OCI-LY7 (cell line): Measurements from ENCODE around the gene SRRT. TPM values are rescaled to one million over a fixed set of nuclear protein-coding genes. Genes with fewer than 3 reads are reported as not detected.

Experiments used
- BruUV-seq: library from RNA; stranded (reverse); fragments of 400-500 nt; replicated peaks from 2 replicates; lab custom pipeline; 2021; lab: Mats Ljungman, UMichigan
- CTCF ChIA-PET: fragments of 300-600 bp; sonication (Branson Sonifier 250); formaldehyde crosslinking; loops from one replicate; lab custom pipeline; 2022; ENCODE audit warnings: antibody characterized with exemption; ENCODE audit not compliant: unreplicated experiment; lab: Charles Lee
- POLR2A ChIA-PET: fragments of 300-600 bp; sonication (Branson Sonifier 250); formaldehyde crosslinking; loops from one replicate; lab custom pipeline; 2022; ENCODE audit warnings: antibody characterized with exemption; lab: Charles Lee
- DNase-seq: peaks from one replicate; pipeline ENCODE4 v3.0.0-alpha.2; 2015; ENCODE audit warnings: low spot score
- H2AFZ ChIP-seq: fragments of 200-600 bp; sonication (generic), shearing (Covaris generic); 2 replicates; pipeline ENCODE4 v1.6.1; 2014; ENCODE audit warnings: mild to moderate bottlenecking, antibody characterized with exemption, low read length, moderate library complexity
- H3K27ac ChIP-seq: fragments of 200-600 bp; sonication (generic); 2 replicates; pipeline ENCODE4 v1.5.1; 2014; ENCODE audit warnings: mixed run types, low read depth, mild to moderate bottlenecking, moderate library complexity, low read length, inconsistent platforms; ENCODE audit not compliant: poor library complexity, severe bottlenecking
- H3K36me3 ChIP-seq: fragments of 200-600 bp; sonication (generic); 2 replicates; pipeline ENCODE4 v1.6.1; 2014; ENCODE audit warnings: mild to moderate bottlenecking, antibody characterized with exemption, low read length, moderate library complexity, mixed read lengths; ENCODE audit not compliant: insufficient read depth
- H3K4me1 ChIP-seq: fragments of 200-600 bp; sonication (generic); 2 replicates; pipeline ENCODE4 v1.5.1; 2014; ENCODE audit warnings: mild to moderate bottlenecking, low read length; ENCODE audit not compliant: insufficient read depth, poor library complexity, severe bottlenecking
- H3K4me2 ChIP-seq: fragments of 200-600 bp; sonication (generic); 2 replicates; pipeline ENCODE4 v1.6.1; 2014; ENCODE audit warnings: mild to moderate bottlenecking, low read length
- H3K4me3 ChIP-seq: fragments of 200-600 bp; sonication (generic); 2 replicates; pipeline ENCODE4 v1.5.1; 2014; ENCODE audit warnings: mild to moderate bottlenecking, low read depth, low read length; ENCODE audit not compliant: poor library complexity, severe bottlenecking
- H3K79me2 ChIP-seq: fragments of 200-600 bp; sonication (generic); 2 replicates; pipeline ENCODE4 v1.6.1; 2016; ENCODE audit warnings: low read depth, mild to moderate bottlenecking, low read length, moderate library complexity, mixed read lengths; ENCODE audit not compliant: insufficient read depth
- H3K9me2 ChIP-seq: fragments of 200-600 bp; sonication (generic); 2 replicates; pipeline ENCODE4 v1.6.1; 2016; ENCODE audit warnings: mild to moderate bottlenecking, low read length, mixed read lengths; ENCODE audit not compliant: insufficient read depth
- H3K9me3 ChIP-seq: fragments of 200-600 bp; sonication (generic); 2 replicates; pipeline ENCODE4 v1.6.1; 2014; ENCODE audit warnings: mild to moderate bottlenecking, mixed run types, low read length, mixed read lengths
- H4K20me1 ChIP-seq: fragments of 200-600 bp; sonication (generic); 2 replicates; pipeline ENCODE4 v1.6.1; 2014; ENCODE audit warnings: mild to moderate bottlenecking, antibody characterized with exemption, low read length, moderate library complexity, mixed read lengths; ENCODE audit not compliant: insufficient read depth
- CTCF ChIP-seq: fragments of 200-600 bp; sonication (generic); conservative IDR thresholded peaks from 2 replicates; pipeline ENCODE4 v1.5.1; 2014; ENCODE audit warnings: mild to moderate bottlenecking, antibody characterized with exemption, low read length, moderate library complexity, mixed read lengths
- EZH2phosphoT487 ChIP-seq: fragments of 200-600 bp; sonication (generic); IDR thresholded peaks from 2 replicates; pipeline ENCODE4 v1.6.1; 2018; ENCODE audit warnings: low read depth, borderline replicate concordance, mild to moderate bottlenecking, mixed run types, antibody characterized with exemption, low read length, moderate library complexity, mixed read lengths
- intact Hi-C: fragments of 100-400 bp; cut with micrococcal nuclease; formaldehyde crosslinking; loops from one replicate; pipeline ENCODE4 v1.10.0; 2022; ENCODE audit not compliant: unreplicated experiment
- total RNA-seq, 2 experiments: library from RNA; depleted of rRNA in 1 of 2; stranded (reverse); fragments of >200 nt in 1 of 2; shearing (Covaris generic) in 1 of 2; gene quantifications; 2 replicates each; pipeline ENCODE4 v1.2.3, GENCODE V29; 2014 to 2022

The SRRT gene
- total RNA-seq, 2 experiments from 2014 or later = 154 to 264 TPM

GRCh38 chr7:100840470-100841100, 34.3 kb upstream of the SRRT start:
- Histone ChIP-seq H3K4me3 (no peak overlapping the region), H4K20me1 (no peaks in the 10 kb centered on the region), H3K9me2 (no peaks in the 10 kb centered on the region), H3K36me3 (no peaks in the 10 kb centered on the region), H3K79me2 (no peaks in the 10 kb centered on the region), H3K4me1 (no peaks in the 10 kb centered on the region), H2AFZ (no peak overlapping the region), H3K9me3 (no peaks in the 10 kb centered on the region), H3K4me2 (no peak overlapping the region), H3K27ac (no peak overlapping the region)
- ChIA-PET POLR2A (no interaction called here), CTCF (no interaction called here)
- BruUV-seq = no TSS peak
- no peak for DNase-seq
- intact Hi-C loops = no loop called here
- TF ChIP-seq CTCF (no peak), EZH2phosphoT487 (no peak)

DNA sequence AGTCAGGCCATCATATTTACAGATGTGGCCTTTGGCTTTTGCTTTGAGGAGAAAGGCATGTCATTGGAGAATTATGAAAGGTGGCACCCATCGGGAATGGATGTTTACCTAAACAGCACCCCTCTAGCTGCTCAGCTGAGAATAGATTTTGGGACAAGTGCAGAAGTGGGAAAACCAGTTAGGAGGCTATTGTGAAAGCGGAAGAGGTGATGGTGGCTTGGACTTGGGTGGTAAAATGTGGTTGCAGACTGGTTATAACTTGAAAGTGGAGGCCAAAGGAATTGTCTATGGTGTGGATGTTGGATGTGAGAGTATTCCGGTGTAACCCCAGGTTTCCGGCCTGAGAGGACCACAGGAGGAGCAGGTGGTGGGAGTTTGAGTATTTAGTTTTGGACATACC, 27.5 kb upstream of the SRRT start:
- Histone ChIP-seq H3K9me2 (no peaks in the 10 kb centered on the region), H3K36me3 (no peaks in the 10 kb centered on the region), H2AFZ (no peak overlapping the region), H4K20me1 (no peaks in the 10 kb centered on the region), H3K4me3 (no peak overlapping the region), H3K4me2 (no peak overlapping the region), H3K27ac (no peak overlapping the region), H3K9me3 (no peaks in the 10 kb centered on the region), H3K79me2 (no peaks in the 10 kb centered on the region), H3K4me1 (peaks cover 7% of the 10 kb centered on the region)
- intact Hi-C loops = no loop called here
- BruUV-seq = no TSS peak
- DNase-seq = no peak
- TF ChIP-seq EZH2phosphoT487 (no peak), CTCF (no peak)
- CTCF ChIA-PET = no interaction called here
- POLR2A ChIA-PET = no interaction called here
